ENCODE measurements around the gene IPO4. TPM values are rescaled to one million over a fixed set of nuclear protein-coding genes. Genes with fewer than 3 reads are reported as not detected.

Gene IPO4
- total and polyA plus RNA-seq, 2 experiments from 2014 or later: 32.0 to 34.5 TPM

DNA sequence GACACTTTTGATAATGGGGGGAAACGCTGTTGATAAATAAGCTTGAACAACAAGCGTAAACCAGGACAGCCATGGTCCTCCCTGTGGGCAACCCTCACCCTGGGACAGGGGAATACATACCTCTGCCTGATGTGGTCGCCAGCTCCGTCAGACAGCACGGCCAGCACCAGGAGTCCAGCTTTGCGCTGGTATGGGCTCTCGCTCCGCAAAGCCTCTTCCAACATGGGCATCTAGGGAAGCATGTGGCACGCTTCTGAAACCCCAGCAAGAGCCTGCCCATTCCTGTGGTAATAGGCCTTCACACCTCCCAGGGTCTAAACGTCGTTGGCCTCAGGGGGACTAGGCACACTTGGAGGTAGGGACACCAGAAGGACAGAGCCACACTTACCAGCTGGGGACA lies 2.9 kb downstream of the IPO4 start:
- Histone ChIP-seq H3K36me3 (peaks cover 19% of the 10 kb centered on the region), H3K4me1 (ENCODE audit: low read depth) (no peaks in the 10 kb centered on the region)
- TF ChIP-seq, protein P1, sequence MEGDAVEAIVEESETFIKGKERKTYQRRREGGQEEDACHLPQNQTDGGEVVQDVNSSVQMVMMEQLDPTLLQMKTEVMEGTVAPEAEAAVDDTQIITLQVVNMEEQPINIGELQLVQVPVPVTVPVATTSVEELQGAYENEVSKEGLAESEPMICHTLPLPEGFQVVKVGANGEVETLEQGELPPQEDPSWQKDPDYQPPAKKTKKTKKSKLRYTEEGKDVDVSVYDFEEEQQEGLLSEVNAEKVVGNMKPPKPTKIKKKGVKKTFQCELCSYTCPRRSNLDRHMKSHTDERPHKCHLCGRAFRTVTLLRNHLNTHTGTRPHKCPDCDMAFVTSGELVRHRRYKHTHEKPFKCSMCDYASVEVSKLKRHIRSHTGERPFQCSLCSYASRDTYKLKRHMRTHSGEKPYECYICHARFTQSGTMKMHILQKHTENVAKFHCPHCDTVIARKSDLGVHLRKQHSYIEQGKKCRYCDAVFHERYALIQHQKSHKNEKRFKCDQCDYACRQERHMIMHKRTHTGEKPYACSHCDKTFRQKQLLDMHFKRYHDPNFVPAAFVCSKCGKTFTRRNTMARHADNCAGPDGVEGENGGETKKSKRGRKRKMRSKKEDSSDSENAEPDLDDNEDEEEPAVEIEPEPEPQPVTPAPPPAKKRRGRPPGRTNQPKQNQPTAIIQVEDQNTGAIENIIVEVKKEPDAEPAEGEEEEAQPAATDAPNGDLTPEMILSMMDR (IDR thresholded peaks at IDR 0.05; ENCODE audit: low read depth, low read length): no peak

DNA sequence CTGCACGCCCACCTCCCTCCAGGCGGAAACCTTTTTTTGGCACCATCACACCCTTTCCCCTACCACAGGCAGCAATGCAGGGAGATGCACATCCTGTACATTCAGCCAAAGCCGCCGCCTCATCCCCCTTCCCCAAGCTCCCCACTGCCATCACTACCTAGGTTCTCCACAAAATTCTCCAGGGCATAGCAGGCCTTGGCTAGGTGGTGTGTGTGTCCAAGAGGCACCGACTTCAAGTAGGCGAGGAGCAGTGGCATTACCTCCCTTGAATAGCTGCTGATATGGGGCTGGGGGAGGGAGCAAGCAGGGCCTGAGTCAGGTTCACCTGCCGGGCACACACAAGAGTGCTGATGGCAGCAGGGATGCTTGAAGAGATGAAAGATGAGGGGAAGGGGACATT lies 3.6 kb downstream of the IPO4 start:
- TF ChIP-seq, protein P1 (IDR thresholded peaks at IDR 0.05; ENCODE audit: low read depth, low read length): no peak
- Histone ChIP-seq H3K4me3 (no peak overlapping the region), H3K27ac (no peak overlapping the region), H3K9me3 (ENCODE audit: low read depth) (no peaks in the 10 kb centered on the region), H3K4me1 (ENCODE audit: low read depth) (no peaks in the 10 kb centered on the region), H3K27me3 (no peaks in the 10 kb centered on the region), H3K36me3 (peaks cover 19% of the 10 kb centered on the region)
- DNase-seq (ENCODE audit: low read depth in 1 of 2, low spot score in 1 of 2): no peak

More for the DNA sequence above, 2.9 kb downstream of the IPO4 start:
- H3K27ac ChIP-seq: no peak overlapping the region
- H3K27me3 ChIP-seq: no peaks in the 10 kb centered on the region
- DNase-seq (ENCODE audit: low read depth in 1 of 2, low spot score in 1 of 2): no peak
- no peak overlapping the region for H3K4me3 ChIP-seq
- no peaks in the 10 kb centered on the region for H3K9me3 ChIP-seq (ENCODE audit: low read depth)

DNA sequence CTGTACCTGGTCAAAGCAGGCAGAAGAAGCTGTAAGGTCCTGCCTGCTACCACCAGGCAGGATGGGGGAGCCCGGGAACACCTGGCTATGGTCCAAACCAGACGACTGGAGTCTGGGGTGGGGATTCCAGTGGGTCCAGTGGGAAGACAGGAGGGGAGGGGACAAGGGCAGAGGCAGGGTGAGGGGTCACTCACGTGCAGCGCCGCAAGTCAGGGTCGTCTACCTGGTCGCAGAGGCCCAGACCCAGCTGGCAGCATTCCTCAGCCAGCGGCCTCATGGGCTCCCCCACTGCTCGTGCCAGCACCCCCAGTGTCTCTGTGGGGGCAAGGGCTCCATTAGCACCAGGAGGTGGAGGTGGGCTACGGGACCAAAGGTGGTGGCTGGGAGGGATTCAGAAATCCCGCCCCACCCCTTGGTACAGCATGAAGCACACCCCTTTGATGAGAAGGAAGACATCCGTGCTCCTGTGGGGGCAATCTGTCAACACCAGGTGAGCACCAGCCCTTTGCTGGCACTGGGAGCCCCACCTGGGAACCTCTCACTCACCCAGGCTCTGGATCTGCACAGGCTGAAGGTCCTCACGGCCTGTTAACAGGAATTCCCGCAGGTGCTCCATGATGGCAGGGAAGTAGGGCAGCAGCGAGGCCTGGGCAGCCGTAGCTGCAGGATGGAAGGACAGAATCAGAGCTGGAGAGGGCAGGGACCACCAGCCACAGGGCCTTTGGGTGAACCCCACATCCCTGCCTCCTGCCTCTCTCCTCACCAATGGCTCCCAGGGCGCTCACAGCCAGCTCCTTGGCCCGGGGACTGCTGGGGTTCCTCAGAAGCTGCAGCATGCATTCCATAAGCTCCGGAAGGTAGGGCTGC lies 4.3 kb downstream of the IPO4 start:
- H3K27ac ChIP-seq: no peak overlapping the region
- H3K9me3 ChIP-seq (ENCODE audit: low read depth): no peaks in the 10 kb centered on the region
- TF ChIP-seq, protein P1 (IDR thresholded peaks at IDR 0.05; ENCODE audit: low read depth, low read length): no peak
- H3K27me3 ChIP-seq: no peaks in the 10 kb centered on the region
- H3K4me1 ChIP-seq (ENCODE audit: low read depth): no peaks in the 10 kb centered on the region
- peaks cover 19% of the 10 kb centered on the region for H3K36me3 ChIP-seq
- H3K4me3 ChIP-seq: no peak overlapping the region
- no peak for DNase-seq (ENCODE audit: low read depth in 1 of 2, low spot score in 1 of 2)

DNA sequence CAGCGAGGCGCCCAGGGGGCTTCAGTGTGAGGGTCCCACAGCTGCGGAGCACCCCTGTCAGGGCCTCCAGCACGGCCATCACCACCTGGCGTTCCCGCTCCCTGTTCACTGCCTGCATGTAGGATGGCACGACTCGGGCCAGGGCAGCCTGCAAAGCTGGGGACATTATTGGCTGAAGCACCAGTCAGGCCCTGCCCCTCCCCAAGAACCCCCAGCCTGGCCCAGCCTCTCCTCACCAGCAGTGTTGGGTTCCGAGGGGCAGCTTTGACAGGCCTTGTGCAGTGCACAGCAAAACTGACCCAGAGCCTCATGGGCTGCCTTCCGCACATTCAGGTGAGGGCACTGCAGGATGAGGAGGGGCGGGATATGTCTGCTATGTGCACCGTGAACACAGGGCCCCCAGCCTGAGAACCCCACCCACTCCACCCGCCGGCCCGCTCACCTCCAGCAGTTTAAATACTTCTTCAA lies 5.6 kb downstream of the IPO4 start:
- H3K9me3 ChIP-seq (ENCODE audit: low read depth): no peaks in the 10 kb centered on the region
- no peaks in the 10 kb centered on the region for H3K4me1 ChIP-seq (ENCODE audit: low read depth)
- TF ChIP-seq, protein P1 (IDR thresholded peaks at IDR 0.05; ENCODE audit: low read depth, low read length): no peak
- no peak overlapping the region for H3K27ac ChIP-seq
- H3K4me3 ChIP-seq: no peak overlapping the region
- H3K36me3 ChIP-seq: peaks cover 21% of the 10 kb centered on the region
- no peak for DNase-seq (ENCODE audit: low read depth in 1 of 2, low spot score in 1 of 2)
- no peaks in the 10 kb centered on the region for H3K27me3 ChIP-seq

DNA sequence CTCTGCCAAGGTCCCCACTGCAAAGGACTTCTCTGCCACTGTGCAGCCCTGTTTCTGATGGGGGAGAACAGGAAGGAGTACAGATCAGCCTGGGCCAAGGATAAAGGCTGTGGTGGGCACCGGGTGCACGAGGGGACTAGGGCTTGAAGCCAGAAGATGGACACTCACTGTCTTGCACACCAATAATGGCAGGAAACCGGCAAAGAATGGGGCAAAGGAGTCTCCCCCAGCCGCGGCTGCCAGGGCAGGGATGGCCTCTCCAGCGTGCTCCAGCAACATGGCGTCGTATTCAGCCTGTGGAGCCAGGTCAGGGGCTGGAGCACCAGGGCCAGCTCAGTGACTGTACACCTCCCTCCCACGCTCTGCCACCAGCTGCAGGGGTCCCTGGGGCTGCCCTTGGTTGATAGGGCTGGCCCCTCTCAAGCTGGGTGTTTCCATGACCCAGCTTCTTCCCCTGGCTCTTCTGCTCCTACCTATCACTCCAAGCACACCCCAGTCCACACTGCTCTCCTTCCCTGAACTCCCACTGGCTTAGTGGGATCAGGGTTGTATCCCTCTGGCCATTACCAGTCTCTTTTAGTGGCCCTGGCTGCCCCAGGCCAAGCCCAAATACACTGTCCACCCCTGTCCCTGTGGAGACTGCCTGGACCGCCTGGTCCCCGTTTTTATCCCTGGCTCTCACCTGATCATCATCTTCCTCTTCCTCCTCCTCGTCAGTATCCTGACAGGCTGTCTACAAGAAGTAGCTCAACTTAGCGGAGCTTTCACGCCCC lies 6.3 kb downstream of the IPO4 start:
- Histone ChIP-seq H3K4me3 (no peak overlapping the region), H3K27me3 (no peaks in the 10 kb centered on the region), H3K36me3 (peaks cover 21% of the 10 kb centered on the region), H3K9me3 (ENCODE audit: low read depth) (no peaks in the 10 kb centered on the region), H3K27ac (no peak overlapping the region), H3K4me1 (ENCODE audit: low read depth) (no peaks in the 10 kb centered on the region)
- no peak for DNase-seq (ENCODE audit: low read depth in 1 of 2, low spot score in 1 of 2)
- TF ChIP-seq, protein P1 (IDR thresholded peaks at IDR 0.05; ENCODE audit: low read depth, low read length): no peak
